ENCODE data around the gene SOS2. TPM values are rescaled to one million over a fixed set of nuclear protein-coding genes. Genes with fewer than 3 reads are reported as not detected.

The SOS2 gene
- total and polyA plus RNA-seq, 2 of the 8 experiments (the other 6 are each of a cell fraction or from before 2014, with no cell fraction given): 2.8 to 12.7 TPM

DNA sequence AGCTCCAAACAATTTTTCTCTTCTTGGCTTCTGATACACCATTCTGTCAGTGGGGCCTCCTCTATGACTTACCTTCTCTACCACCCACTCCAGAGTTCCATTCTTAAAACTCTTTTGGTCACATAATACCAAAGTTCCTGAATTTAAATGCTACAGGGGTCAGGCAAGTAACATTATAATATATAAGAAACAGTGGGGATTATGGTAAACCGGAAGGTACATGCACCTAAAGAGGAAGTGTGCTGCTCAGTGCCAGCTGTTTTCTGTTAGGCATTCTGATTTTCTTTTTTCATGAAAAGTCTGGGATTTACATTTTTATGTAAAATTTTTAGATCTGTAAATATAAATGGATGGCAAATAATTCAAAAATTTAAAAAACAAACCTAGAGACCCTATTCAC lies 39.9 kb downstream of the SOS2 start:
- no peak for FAIRE-seq
- no peak overlapping the region for H3K4me2 ChIP-seq (ENCODE audit: insufficient read depth in 1 of 2, low read depth in 2 of 2, low read length in 2 of 2)
- no peak for TF ChIP-seq CEBPB (IDR thresholded peaks at IDR 0.05; ENCODE audit: low read depth, low read length)
- TF ChIP-seq GABPA (IDR thresholded peaks at IDR 0.05; ENCODE audit: borderline replicate concordance, insufficient read depth, low read length): no peak
- TF ChIP-seq CREB1 (IDR thresholded peaks at IDR 0.05): no peak
- TF ChIP-seq KDM1A (IDR thresholded peaks at IDR 0.05; ENCODE audit: borderline replicate concordance, low read length): no peak
- TF ChIP-seq HDAC2 (IDR thresholded peaks at IDR 0.05; ENCODE audit: borderline replicate concordance in 1 of 2, low read depth in 2 of 2, low read length in 2 of 2): no peak
- TF ChIP-seq, protein P1, sequence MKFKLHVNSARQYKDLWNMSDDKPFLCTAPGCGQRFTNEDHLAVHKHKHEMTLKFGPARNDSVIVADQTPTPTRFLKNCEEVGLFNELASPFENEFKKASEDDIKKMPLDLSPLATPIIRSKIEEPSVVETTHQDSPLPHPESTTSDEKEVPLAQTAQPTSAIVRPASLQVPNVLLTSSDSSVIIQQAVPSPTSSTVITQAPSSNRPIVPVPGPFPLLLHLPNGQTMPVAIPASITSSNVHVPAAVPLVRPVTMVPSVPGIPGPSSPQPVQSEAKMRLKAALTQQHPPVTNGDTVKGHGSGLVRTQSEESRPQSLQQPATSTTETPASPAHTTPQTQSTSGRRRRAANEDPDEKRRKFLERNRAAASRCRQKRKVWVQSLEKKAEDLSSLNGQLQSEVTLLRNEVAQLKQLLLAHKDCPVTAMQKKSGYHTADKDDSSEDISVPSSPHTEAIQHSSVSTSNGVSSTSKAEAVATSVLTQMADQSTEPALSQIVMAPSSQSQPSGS (IDR thresholded peaks at IDR 0.05; ENCODE audit: low read length): no peak
- TF ChIP-seq SRF (IDR thresholded peaks at IDR 0.05; ENCODE audit: low read depth, low read length): no peak
- no peak for TF ChIP-seq PHF8 (conservative IDR thresholded peaks at IDR 0.05; ENCODE audit: low read depth, low read length)

More for the DNA sequence above, 39.9 kb downstream of the SOS2 start:
- no peaks in the 10 kb centered on the region for H4K20me1 ChIP-seq (replicated peaks in 1 of 2; ENCODE audit: control insufficient read depth in 1 of 2, insufficient read depth in 2 of 2, low read length in 2 of 2)
- no peak overlapping the region for H2BK120ac ChIP-seq (replicated peaks; ENCODE audit: low read depth, low read length)
- no peaks in the 10 kb centered on the region for H3K79me1 ChIP-seq (ENCODE audit: low read depth, low read length)
- 100% methylated on average over 1 of the region's 1 CpG; no CpG with 5 or more reads in 1 of the 2 experiments for WGBS, 2 experiments (ENCODE audit: extremely low coverage in 1 of 2, insufficient coverage in 1 of 2, insufficient read length in 1 of 2, insufficient replicate concordance in 2 of 2, low coverage in 1 of 2, low lambda C conversion rate in 2 of 2, missing lambda C conversion rate in 1 of 2)
- H2AFZ ChIP-seq (ENCODE audit: low read length): no peak overlapping the region
- DNase-seq (ENCODE audit: low read depth in 1 of 2, low spot score in 2 of 2): no peak
- no peaks in the 10 kb centered on the region for H3K4me1 ChIP-seq (replicated peaks in 1 of 4; ENCODE audit: control insufficient read depth in 3 of 4, insufficient read depth in 4 of 4, low read length in 3 of 4)
- H3K4ac ChIP-seq (replicated peaks; ENCODE audit: insufficient read length, low read depth, low read length): no peak overlapping the region
- H3K4me3 ChIP-seq (ENCODE audit: extremely low read depth in 1 of 4, insufficient read depth in 2 of 4, low read depth in 3 of 4, low read length in 4 of 4): no peak overlapping the region
- no peak overlapping the region for H2BK12ac ChIP-seq (ENCODE audit: low read depth, low read length)
- H3K18ac ChIP-seq (ENCODE audit: extremely low read depth, low read length): no peak overlapping the region
- no peak overlapping the region for H4K5ac ChIP-seq (ENCODE audit: insufficient read length, low read depth, low read length)
- no peaks in the 10 kb centered on the region for H3K23me2 ChIP-seq (ENCODE audit: low read depth, low read length)
- POLR2A ChIA-PET (ENCODE audit: partially characterized antibody): no interaction called here
- no peak overlapping the region; the same call in 1 of the 2 replicates for H2BK5ac ChIP-seq (ENCODE audit: low read depth, low read length)
- CTCF ChIA-PET (ENCODE audit: partially characterized antibody): interaction anchor here (0.7 to 1.1 kb wide), 3 partner anchors 17 to 70 kb away, joined by 3 read pairs; no protein-coding TSS in a partner anchor
- H4K91ac ChIP-seq (replicated peaks; ENCODE audit: insufficient read length, low read length): no peak overlapping the region
- H2BK20ac ChIP-seq (ENCODE audit: low read length): no peak overlapping the region
- H2AK5ac ChIP-seq (ENCODE audit: low read depth, low read length): no peak overlapping the region
- no peaks in the 10 kb centered on the region for H3K9me3 ChIP-seq (ENCODE audit: insufficient read depth in 2 of 2, low read depth in 1 of 2, low read length in 1 of 2)
- H3K9ac ChIP-seq (replicated peaks in 1 of 4; ENCODE audit: extremely low read depth in 1 of 4, low read depth in 3 of 4, low read length in 3 of 4): no peak overlapping the region
- H3K23ac ChIP-seq (ENCODE audit: insufficient read length): no peak overlapping the region
- no peak overlapping the region for H3K14ac ChIP-seq (ENCODE audit: insufficient read length)
- no peak overlapping the region for H2BK15ac ChIP-seq (ENCODE audit: low read length)
- no peak overlapping the region for H4K8ac ChIP-seq (ENCODE audit: extremely low read depth, insufficient read depth, low read length)
- no peak overlapping the region for H3K56ac ChIP-seq (replicated peaks; ENCODE audit: insufficient read length, low read depth, low read length)
- no peaks in the 10 kb centered on the region; a peak in 1 of 8 replicates for H3K36me3 ChIP-seq (ENCODE audit: control insufficient read depth in 2 of 4, insufficient read depth in 4 of 4, low read length in 3 of 4)
- H3K27ac ChIP-seq (ENCODE audit: low read depth, low read length): no peak overlapping the region
- no peaks in the 10 kb centered on the region for H3K79me2 ChIP-seq (ENCODE audit: control insufficient read depth in 1 of 2, insufficient read depth in 2 of 2, low read length in 2 of 2)
- H3K27me3 ChIP-seq (replicated peaks in 1 of 4; ENCODE audit: control insufficient read depth in 3 of 4, extremely low read depth in 1 of 4, insufficient read depth in 3 of 4, low read length in 3 of 4): no peaks in the 10 kb centered on the region

All from H1 (cell line).